Liver (tissue), 3 donors: ENCODE measurements around the gene IZUMO3.
"Not testable (repeated sequence)": the region's sequence is repeated elsewhere in the genome, so short reads cannot be mapped to it uniquely, and the experiment has no call there.

Experiments used
- CTCF ChIP-seq: fragments of 150-350 bp; IDR thresholded peaks from 2 replicates; pipeline ENCODE4 v1.5.1; 2017; ENCODE audit warnings: improper control_type of control experiment, low read depth, low read length; ENCODE audit not compliant: missing input control
- EGR1 ChIP-seq, 2 donors: IDR thresholded peaks; 2 replicates each; pipeline ENCODE4 v1.6.1; 2016 to 2018; ENCODE audit warnings: antibody characterized with exemption in 2 of 2, low read depth in 2 of 2
- FOXA1 ChIP-seq: IDR thresholded peaks from 2 replicates; pipeline ENCODE4 v1.6.1; 2016; ENCODE audit warnings: antibody characterized with exemption
- GABPA ChIP-seq, 2 donors: IDR thresholded peaks in 1 of 2; conservative IDR thresholded peaks in 1 of 2; 2 replicates each; pipeline ENCODE4 v1.6.1; 2016; ENCODE audit warnings: antibody characterized with exemption in 2 of 2, mild to moderate bottlenecking in 1 of 2, moderate library complexity in 1 of 2
- HNF4A ChIP-seq, 2 donors: conservative IDR thresholded peaks; 2 replicates each; pipeline ENCODE4 v1.6.1; 2016; ENCODE audit warnings: antibody characterized with exemption in 2 of 2, mild to moderate bottlenecking in 2 of 2
- RAD21 ChIP-seq, 2 donors: IDR thresholded peaks; 2 replicates each; pipeline ENCODE4 v1.6.1; 2016; ENCODE audit warnings: antibody characterized with exemption in 2 of 2, mild to moderate bottlenecking in 2 of 2
- RXRA ChIP-seq, 2 donors: IDR thresholded peaks; 2 replicates each; pipeline ENCODE4 v1.6.1; 2017 to 2018; ENCODE audit warnings: antibody characterized with exemption in 2 of 2, mild to moderate bottlenecking in 1 of 2
- SP1 ChIP-seq: IDR thresholded peaks from 2 replicates; pipeline ENCODE4 v1.6.1; 2018; ENCODE audit warnings: antibody characterized with exemption, mild to moderate bottlenecking
- TAF1 ChIP-seq: conservative IDR thresholded peaks from 2 replicates; pipeline ENCODE4 v1.6.1; 2016; ENCODE audit warnings: antibody characterized with exemption, mild to moderate bottlenecking
- YY1 ChIP-seq: IDR thresholded peaks from 2 replicates; pipeline ENCODE4 v1.6.1; 2016; ENCODE audit warnings: antibody characterized with exemption, mild to moderate bottlenecking
- ZBTB33 ChIP-seq: IDR thresholded peaks from 2 replicates; pipeline ENCODE4 v1.6.1; 2016; ENCODE audit warnings: antibody characterized with exemption
- TF ChIP-seq, protein P1 (sequence below): IDR thresholded peaks from 2 replicates; pipeline ENCODE4 v1.6.1; 2016; ENCODE audit warnings: antibody characterized with exemption, mild to moderate bottlenecking
- TF ChIP-seq, protein P2 (sequence below): IDR thresholded peaks from 2 replicates; pipeline ENCODE4 v1.6.1; 2016; ENCODE audit warnings: antibody characterized with exemption
- TF ChIP-seq, protein P3 (sequence below): IDR thresholded peaks from 2 replicates; pipeline ENCODE4 v1.6.1; 2016; ENCODE audit warnings: antibody characterized with exemption
- donor health status: healthy.
- donor health status: healthy.

GRCh38 chr9:24580005-24580404 is 34.3 kb upstream of the IZUMO3 start:
- TF ChIP-seq, protein P1, sequence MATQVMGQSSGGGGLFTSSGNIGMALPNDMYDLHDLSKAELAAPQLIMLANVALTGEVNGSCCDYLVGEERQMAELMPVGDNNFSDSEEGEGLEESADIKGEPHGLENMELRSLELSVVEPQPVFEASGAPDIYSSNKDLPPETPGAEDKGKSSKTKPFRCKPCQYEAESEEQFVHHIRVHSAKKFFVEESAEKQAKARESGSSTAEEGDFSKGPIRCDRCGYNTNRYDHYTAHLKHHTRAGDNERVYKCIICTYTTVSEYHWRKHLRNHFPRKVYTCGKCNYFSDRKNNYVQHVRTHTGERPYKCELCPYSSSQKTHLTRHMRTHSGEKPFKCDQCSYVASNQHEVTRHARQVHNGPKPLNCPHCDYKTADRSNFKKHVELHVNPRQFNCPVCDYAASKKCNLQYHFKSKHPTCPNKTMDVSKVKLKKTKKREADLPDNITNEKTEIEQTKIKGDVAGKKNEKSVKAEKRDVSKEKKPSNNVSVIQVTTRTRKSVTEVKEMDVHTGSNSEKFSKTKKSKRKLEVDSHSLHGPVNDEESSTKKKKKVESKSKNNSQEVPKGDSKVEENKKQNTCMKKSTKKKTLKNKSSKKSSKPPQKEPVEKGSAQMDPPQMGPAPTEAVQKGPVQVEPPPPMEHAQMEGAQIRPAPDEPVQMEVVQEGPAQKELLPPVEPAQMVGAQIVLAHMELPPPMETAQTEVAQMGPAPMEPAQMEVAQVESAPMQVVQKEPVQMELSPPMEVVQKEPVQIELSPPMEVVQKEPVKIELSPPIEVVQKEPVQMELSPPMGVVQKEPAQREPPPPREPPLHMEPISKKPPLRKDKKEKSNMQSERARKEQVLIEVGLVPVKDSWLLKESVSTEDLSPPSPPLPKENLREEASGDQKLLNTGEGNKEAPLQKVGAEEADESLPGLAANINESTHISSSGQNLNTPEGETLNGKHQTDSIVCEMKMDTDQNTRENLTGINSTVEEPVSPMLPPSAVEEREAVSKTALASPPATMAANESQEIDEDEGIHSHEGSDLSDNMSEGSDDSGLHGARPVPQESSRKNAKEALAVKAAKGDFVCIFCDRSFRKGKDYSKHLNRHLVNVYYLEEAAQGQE, result not testable (repeated sequence)
- TF ChIP-seq CTCF; YY1; ZBTB33; RAD21 (IDR thresholded peaks at IDR 0.05); EGR1 (IDR thresholded peaks at IDR 0.05; ENCODE audit: low read depth in 2 of 2); TAF1; HNF4A (conservative IDR thresholded peaks at IDR 0.05); FOXA1; GABPA (IDR thresholded peaks at IDR 0.05 in 1 of 2, conservative IDR thresholded peaks at IDR 0.05 in 1 of 2); SP1; RXRA (IDR thresholded peaks at IDR 0.05): not testable (repeated sequence)
- TF ChIP-seq, protein P2, sequence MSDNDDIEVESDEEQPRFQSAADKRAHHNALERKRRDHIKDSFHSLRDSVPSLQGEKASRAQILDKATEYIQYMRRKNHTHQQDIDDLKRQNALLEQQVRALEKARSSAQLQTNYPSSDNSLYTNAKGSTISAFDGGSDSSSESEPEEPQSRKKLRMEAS, result not testable (repeated sequence)
- TF ChIP-seq, protein P3, sequence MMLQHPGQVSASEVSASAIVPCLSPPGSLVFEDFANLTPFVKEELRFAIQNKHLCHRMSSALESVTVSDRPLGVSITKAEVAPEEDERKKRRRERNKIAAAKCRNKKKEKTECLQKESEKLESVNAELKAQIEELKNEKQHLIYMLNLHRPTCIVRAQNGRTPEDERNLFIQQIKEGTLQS, result not testable (repeated sequence)
